GM23338 (cell line): ENCODE results near the gene PLCD4. TPM values are rescaled to one million over a fixed set of nuclear protein-coding genes. Genes with fewer than 3 reads are reported as not detected.

ENCODE experiments used
- ATAC-seq: fragments of 200-7000 bp; cut with Tn5 transposase; 3 replicates; pipeline ENCODE4 v1.9.1; 2020
- DNase-seq: peaks from one replicate; pipeline ENCODE4 v3.0.0-alpha.2; 2015; ENCODE audit warnings: low spot score
- H2AFZ ChIP-seq: fragments of 200-600 bp; sonication (generic); 2 replicates; pipeline ENCODE4 v1.8.0; 2016; ENCODE audit warnings: antibody characterized with exemption, mild to moderate bottlenecking, moderate library complexity
- H3F3A ChIP-seq: fragments of 200-600 bp; sonication (generic); replicated peaks from 2 replicates; pipeline ENCODE4 v1.8.0; 2017; ENCODE audit warnings: antibody characterized with exemption, mixed run types, low read depth
- H3K27ac ChIP-seq: fragments of 200-600 bp; sonication (generic); 2 replicates; pipeline ENCODE4 v1.6.1; 2016; ENCODE audit warnings: low read depth
- H3K27me3 ChIP-seq: fragments of 200-600 bp; sonication (generic); 2 replicates; pipeline ENCODE4 v1.8.0; 2016; ENCODE audit warnings: mild to moderate bottlenecking, mixed run types, moderate library complexity; ENCODE audit not compliant: insufficient read depth
- H3K36me3 ChIP-seq: fragments of 200-600 bp; sonication (generic); 2 replicates; pipeline ENCODE4 v1.8.0; 2016; ENCODE audit warnings: mild to moderate bottlenecking; ENCODE audit not compliant: insufficient read depth
- H3K4me1 ChIP-seq: fragments of 200-600 bp; sonication (generic); 2 replicates; pipeline ENCODE4 v1.8.0; 2016; ENCODE audit warnings: mild to moderate bottlenecking, moderate library complexity; ENCODE audit not compliant: insufficient read depth
- H3K4me2 ChIP-seq: fragments of 200-600 bp; sonication (generic); 2 replicates; pipeline ENCODE4 v1.7.1; 2017; ENCODE audit warnings: mixed run types
- H3K4me3 ChIP-seq: fragments of 200-600 bp; sonication (generic); 2 replicates; pipeline ENCODE4 v1.6.1; 2016; ENCODE audit warnings: mixed run types
- H3K79me2 ChIP-seq: fragments of 200-600 bp; sonication (generic); replicated peaks from 2 replicates; pipeline ENCODE4 v1.8.0; 2017; ENCODE audit warnings: mild to moderate bottlenecking; ENCODE audit not compliant: insufficient read depth
- H3K9me2 ChIP-seq: fragments of 200-600 bp; sonication (generic); 2 replicates; pipeline ENCODE4 v1.8.0; 2017; ENCODE audit not compliant: insufficient read depth
- H4K20me1 ChIP-seq: fragments of 200-600 bp; sonication (generic); replicated peaks from 2 replicates; pipeline ENCODE4 v1.8.0; 2017; ENCODE audit warnings: mild to moderate bottlenecking; ENCODE audit not compliant: insufficient read depth
- H3K27ac Mint-ChIP-seq: 2 replicates; pipeline ENCODE4 v1.8.0; 2020; ENCODE audit warnings: inconsistent platforms, mild to moderate bottlenecking, moderate library complexity, mixed read lengths
- H3K27me3 Mint-ChIP-seq: 3 replicates; pipeline ENCODE4 v1.8.0; 2022; ENCODE audit warnings: low read depth, mild to moderate bottlenecking, moderate library complexity, mixed read lengths, inconsistent platforms; ENCODE audit not compliant: insufficient read depth, poor library complexity
- H3K36me3 Mint-ChIP-seq: 3 replicates; pipeline ENCODE4 v1.8.0; 2021; ENCODE audit warnings: low read depth, mild to moderate bottlenecking, inconsistent platforms, moderate library complexity, mixed read lengths
- H3K4me1 Mint-ChIP-seq: 3 replicates; pipeline ENCODE4 v1.8.0; 2020; ENCODE audit warnings: mild to moderate bottlenecking, inconsistent platforms, mixed read lengths
- H3K4me3 Mint-ChIP-seq: 3 replicates; pipeline ENCODE4 v1.8.0; 2021; ENCODE audit warnings: moderate library complexity, mild to moderate bottlenecking, inconsistent platforms, mixed read lengths
- H3K9me3 Mint-ChIP-seq: 3 replicates; pipeline ENCODE4 v1.8.0; 2020; ENCODE audit warnings: moderate library complexity, mild to moderate bottlenecking, inconsistent platforms, mixed read lengths
- CREB1 ChIP-seq: fragments of 250-450 bp; sonication (Bioruptor Pico); IDR thresholded peaks from 2 replicates; pipeline ENCODE4 v1.5.0; 2020; ENCODE audit warnings: low read depth, mild to moderate bottlenecking, moderate library complexity
- ETS1 ChIP-seq: IDR thresholded peaks from 2 replicates; pipeline ENCODE4 v1.6.1; 2016; ENCODE audit warnings: antibody characterized with exemption
- EZH2 ChIP-seq: fragments of 200-600 bp; sonication (generic); IDR thresholded peaks from one replicate; pipeline ENCODE4 v1.8.0; 2017; ENCODE audit warnings: antibody characterized with exemption, mild to moderate bottlenecking, low read depth; ENCODE audit not compliant: unreplicated experiment
- JUNB ChIP-seq: IDR thresholded peaks from one replicate; pipeline ENCODE4 v1.6.1; 2016; ENCODE audit warnings: antibody characterized with exemption; ENCODE audit not compliant: unreplicated experiment
- NANOG ChIP-seq: IDR thresholded peaks from 2 replicates; pipeline ENCODE4 v1.6.1; 2016; ENCODE audit warnings: antibody characterized with exemption, borderline replicate concordance
- POLR2AphosphoS5 ChIP-seq: IDR thresholded peaks from 2 replicates; pipeline ENCODE4 v1.6.1; 2016; ENCODE audit warnings: antibody characterized with exemption, low read depth
- STAT1 ChIP-seq: IDR thresholded peaks from one replicate; pipeline ENCODE4 v1.6.1; 2016; ENCODE audit warnings: antibody characterized with exemption; ENCODE audit not compliant: unreplicated experiment
- ZNF114 ChIP-seq: fragments of 250-450 bp; sonication (Bioruptor Pico); IDR thresholded peaks from 2 replicates; pipeline ENCODE4 v1.5.0; 2020; ENCODE audit warnings: mild to moderate bottlenecking, moderate library complexity
- ZNF331 ChIP-seq: fragments of 250-450 bp; sonication (Bioruptor Pico); IDR thresholded peaks from 2 replicates; pipeline ENCODE4 v1.5.0; 2020; ENCODE audit warnings: low read depth, mild to moderate bottlenecking, moderate library complexity
- polyA plus RNA-seq: library from polyadenylated mRNA; unstranded; fragments of >200 nt; fragmentation: Nextera tagmentation; extraction: Ambion mirVana; gene quantifications from 2 replicates; pipeline ENCODE4 v1.2.1, GENCODE V29; 2016
- total RNA-seq: library from RNA; depleted of rRNA; stranded (reverse); fragments of >200 nt; shearing (Covaris generic); gene quantifications from 2 replicates; pipeline ENCODE4 v1.2.3, GENCODE V29; 2014
- TF ChIP-seq, protein P1 (sequence below), 2 experiments: fragments of 200-600 bp in 1 of 2; sonication (generic) in 1 of 2; conservative IDR thresholded peaks; 2 replicates each; pipeline versions ENCODE4 v1.5.1 to v1.6.1; 2016 to 2017; ENCODE audit warnings: antibody characterized with exemption in 2 of 2, low read depth in 2 of 2, mild to moderate bottlenecking in 2 of 2, moderate library complexity in 1 of 2

Gene PLCD4
- total and polyA plus RNA-seq, 2 experiments from 2014 or later = 0.80 to 1.3 TPM

DNA sequence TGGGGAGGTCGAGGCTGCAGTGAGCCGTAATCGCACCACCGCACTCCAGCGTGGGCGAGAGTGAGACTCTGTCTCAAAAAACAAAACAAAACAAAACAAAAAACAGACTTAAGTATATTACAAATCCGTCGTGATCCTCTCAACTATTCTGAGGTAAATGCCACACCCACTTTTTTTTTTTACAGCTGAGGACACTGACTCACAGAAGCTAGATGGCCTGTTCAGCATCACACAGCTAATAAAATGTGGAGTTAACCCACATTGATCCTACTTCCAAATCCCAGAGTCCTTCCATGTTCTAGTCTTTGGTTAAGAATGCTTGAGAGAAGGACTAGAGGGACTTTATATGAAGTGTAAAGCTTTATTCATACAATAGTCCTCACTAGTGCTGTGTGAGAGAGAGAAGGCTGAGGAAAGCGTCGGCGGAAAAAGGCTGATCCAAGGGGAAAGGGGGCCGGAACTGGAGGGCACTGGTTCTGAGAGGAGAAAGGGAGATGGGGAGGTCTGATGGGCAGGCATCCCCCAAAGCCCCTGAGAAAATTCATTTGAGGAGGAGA is 63.5 kb downstream of the PLCD4 start:
- peaks cover 13% of the 10 kb centered on the region for H3K36me3 ChIP-seq
- peaks cover 4% of the 10 kb centered on the region for H3K4me1 ChIP-seq
- H3K4me2 ChIP-seq = peak overlapping the region; percentile 81
- peak overlapping the region; percentile 35; the same call in 1 of the 2 replicates for H3K27ac ChIP-seq
- ATAC-seq (peak; percentile 17), DNase-seq (peak; percentile 14)
- TF ChIP-seq EZH2 (no peak), POLR2AphosphoS5 (no peak), CREB1 (no peak), JUNB (no peak), ZNF114 (CRISPR knock-in tag) (no peak), NANOG (no peak), STAT1 (no peak)
- TF ChIP-seq, protein P1, sequence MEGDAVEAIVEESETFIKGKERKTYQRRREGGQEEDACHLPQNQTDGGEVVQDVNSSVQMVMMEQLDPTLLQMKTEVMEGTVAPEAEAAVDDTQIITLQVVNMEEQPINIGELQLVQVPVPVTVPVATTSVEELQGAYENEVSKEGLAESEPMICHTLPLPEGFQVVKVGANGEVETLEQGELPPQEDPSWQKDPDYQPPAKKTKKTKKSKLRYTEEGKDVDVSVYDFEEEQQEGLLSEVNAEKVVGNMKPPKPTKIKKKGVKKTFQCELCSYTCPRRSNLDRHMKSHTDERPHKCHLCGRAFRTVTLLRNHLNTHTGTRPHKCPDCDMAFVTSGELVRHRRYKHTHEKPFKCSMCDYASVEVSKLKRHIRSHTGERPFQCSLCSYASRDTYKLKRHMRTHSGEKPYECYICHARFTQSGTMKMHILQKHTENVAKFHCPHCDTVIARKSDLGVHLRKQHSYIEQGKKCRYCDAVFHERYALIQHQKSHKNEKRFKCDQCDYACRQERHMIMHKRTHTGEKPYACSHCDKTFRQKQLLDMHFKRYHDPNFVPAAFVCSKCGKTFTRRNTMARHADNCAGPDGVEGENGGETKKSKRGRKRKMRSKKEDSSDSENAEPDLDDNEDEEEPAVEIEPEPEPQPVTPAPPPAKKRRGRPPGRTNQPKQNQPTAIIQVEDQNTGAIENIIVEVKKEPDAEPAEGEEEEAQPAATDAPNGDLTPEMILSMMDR (conservative IDR thresholded peaks at IDR 0.05; ENCODE audit: low read depth in 2 of 2) = no peak
- no peaks in the 10 kb centered on the region for H3K9me3 Mint-ChIP-seq
- H3K4me3 Mint-ChIP-seq = peak overlapping the region; percentile 95
- H3K27me3 Mint-ChIP-seq = peaks cover 8% of the 10 kb centered on the region
- peaks cover 28% of the 10 kb centered on the region for H3K79me2 ChIP-seq
- no peaks in the 10 kb centered on the region for H3K27me3 ChIP-seq
- H3K36me3 Mint-ChIP-seq = peaks cover 24% of the 10 kb centered on the region
- no peaks in the 10 kb centered on the region for H3F3A ChIP-seq
- peak overlapping the region; percentile 93; the same call in 1 of the 2 replicates for H3K27ac Mint-ChIP-seq
- 0 out of 2 replicates have a peak, but pooled peaks cover 13% of the 10 kb centered on the region for H4K20me1 ChIP-seq
- peak overlapping the region; percentile 76 for H3K4me3 ChIP-seq
- no peaks in the 10 kb centered on the region for H3K9me2 ChIP-seq
- H2AFZ ChIP-seq = peak overlapping the region; percentile 85
- peaks cover 4% of the 10 kb centered on the region; the same call in 2 of the 3 replicates for H3K4me1 Mint-ChIP-seq

DNA sequence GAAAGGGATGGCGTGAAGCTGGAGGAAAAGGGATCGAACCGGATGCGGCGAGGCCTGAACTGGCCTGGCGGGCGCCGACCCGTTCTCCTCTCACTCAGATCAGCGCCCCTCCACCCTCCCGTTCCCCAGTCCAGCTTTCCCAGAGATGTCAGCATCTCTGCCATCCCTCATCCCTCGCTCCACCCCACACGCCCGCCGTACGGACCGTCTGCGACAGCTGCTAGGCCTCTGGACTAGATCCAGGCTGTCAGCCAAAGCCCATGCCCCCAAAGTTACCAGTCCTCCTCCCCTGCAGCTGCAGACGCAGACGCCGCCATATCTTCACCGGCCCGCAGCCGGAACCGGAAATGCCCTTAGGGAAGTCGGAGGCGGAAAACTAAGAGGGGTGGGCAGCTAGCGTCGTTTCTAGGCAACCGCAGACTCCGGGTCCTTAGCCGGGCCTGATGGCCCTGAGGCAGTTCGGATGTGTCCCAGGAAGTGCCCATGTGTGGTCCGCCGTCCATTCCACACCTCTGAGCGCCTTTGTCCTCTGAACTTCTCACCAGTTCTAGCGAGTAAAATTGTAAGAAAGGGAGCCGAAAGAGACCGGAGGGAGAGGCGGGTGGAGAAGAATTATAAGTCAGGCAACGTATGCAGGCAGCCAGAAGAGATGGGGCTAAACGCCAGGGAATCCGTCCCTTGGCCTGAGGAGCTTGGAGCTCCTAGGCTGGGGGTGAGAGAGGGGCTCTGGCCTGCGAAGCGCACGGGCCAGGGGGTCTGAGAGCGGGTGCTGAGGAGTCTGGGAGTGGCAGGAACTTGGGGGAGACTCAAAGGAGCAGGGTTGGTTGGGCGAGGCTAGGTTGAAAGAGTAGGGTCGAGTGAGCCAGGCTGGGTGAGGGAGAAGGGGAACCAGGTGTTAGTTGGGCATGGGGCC is 64.2 kb downstream of the PLCD4 start, which contains the start of the genes RNF25 and STK36:
TSS of gene RNF25 (minus strand) at position 349 of the 913 bp plus-strand sequence. CDS start at position 317, 32 bp downstream.
TSS of gene STK36 (plus strand) at position 433 of the 913 bp plus-strand sequence. CDS start 744 bp downstream, outside the sequence.
- peak within 1 kb of the TSS; percentile 98 for H3K27ac Mint-ChIP-seq
- H3K4me1 Mint-ChIP-seq = peaks cover 4% of the 10 kb centered on the region; the same call in 2 of the 3 replicates
- Histone ChIP-seq H3K4me1 (peaks cover 4% of the 10 kb centered on the region), H3K9me2 (no peaks in the 10 kb centered on the region), H2AFZ (peak within 1 kb of the TSS; percentile 94), H3K79me2 (peaks cover 28% of the 10 kb centered on the region), H4K20me1 (0 out of 2 replicates have a peak, but pooled peaks cover 13% of the 10 kb centered on the region), H3K36me3 (peaks cover 15% of the 10 kb centered on the region), H3K27ac (peak within 1 kb of the TSS; percentile 82), H3K27me3 (no peaks in the 10 kb centered on the region), H3K4me3 (peak within 1 kb of the TSS; percentile 76), H3F3A (no peaks in the 10 kb centered on the region), H3K4me2 (peak within 1 kb of the TSS; percentile 81)
- peak; percentile 63; the same call in 1 of the 2 replicates for TF ChIP-seq ETS1
- TF ChIP-seq ZNF331 (CRISPR knock-in tag) = no peak
- TF ChIP-seq POLR2AphosphoS5 = peak; percentile 91
- ATAC-seq (peak; percentile 98), DNase-seq (peak; percentile 98)
- H3K36me3 Mint-ChIP-seq = peaks cover 23% of the 10 kb centered on the region
- H3K4me3 Mint-ChIP-seq = peak within 1 kb of the TSS; percentile 95
- no peaks in the 10 kb centered on the region for H3K9me3 Mint-ChIP-seq
- H3K27me3 Mint-ChIP-seq = peaks cover 8% of the 10 kb centered on the region
